ENCODE data around the gene IGF2R. TPM values are rescaled to one million over a fixed set of nuclear protein-coding genes. Genes with fewer than 3 reads are reported as not detected.
"Not testable (repeated sequence)": the region's sequence is repeated elsewhere in the genome, so short reads cannot be mapped to it uniquely, and the experiment has no call there.

Gene IGF2R
- total RNA-seq, 1 donor from 2014 or later, result 247 TPM

GRCh38 chr6:160089534-160089897 lies 120.6 kb downstream of the IGF2R start:
- no peak overlapping the region for H3K4me3 Mint-ChIP-seq (ENCODE audit: unreplicated experiment)
- peaks cover 33% of the 10 kb centered on the region for H3K36me3 Mint-ChIP-seq (ENCODE audit: low read depth)
- no peak overlapping the region for H3K27ac Mint-ChIP-seq (ENCODE audit: unreplicated experiment)
- H3K9me3 Mint-ChIP-seq (ENCODE audit: low read depth), result no peaks in the 10 kb centered on the region
- H3K4me1 Mint-ChIP-seq (ENCODE audit: low read depth), result peaks cover 8% of the 10 kb centered on the region
- DNase-seq (ENCODE audit: low spot score), result no peak
- no peaks in the 10 kb centered on the region for H3K27me3 Mint-ChIP-seq (ENCODE audit: low read depth)
- TF ChIP-seq CTCF (IDR thresholded peaks at IDR 0.05), result no peak

GRCh38 chr6:160090442-160091239 lies 121.8 kb downstream of the IGF2R start:
- peaks cover 31% of the 10 kb centered on the region for H3K36me3 Mint-ChIP-seq (ENCODE audit: low read depth)
- not testable (repeated sequence) for H3K4me1 Mint-ChIP-seq (ENCODE audit: low read depth); H3K9me3 Mint-ChIP-seq (ENCODE audit: low read depth); DNase-seq (ENCODE audit: low spot score); H3K27me3 Mint-ChIP-seq (ENCODE audit: low read depth); H3K27ac Mint-ChIP-seq (ENCODE audit: unreplicated experiment); H3K4me3 Mint-ChIP-seq (ENCODE audit: unreplicated experiment)

GRCh38 chr6:160092176-160092575 lies 123.3 kb downstream of the IGF2R start:
- H3K9me3 Mint-ChIP-seq (ENCODE audit: low read depth); H3K27me3 Mint-ChIP-seq (ENCODE audit: low read depth); H3K4me3 Mint-ChIP-seq (ENCODE audit: unreplicated experiment); H3K4me1 Mint-ChIP-seq (ENCODE audit: low read depth); DNase-seq (ENCODE audit: low spot score); H3K27ac Mint-ChIP-seq (ENCODE audit: unreplicated experiment): not testable (repeated sequence)
- peaks cover 39% of the 10 kb centered on the region for H3K36me3 Mint-ChIP-seq (ENCODE audit: low read depth)

GRCh38 chr6:160092602-160093001 lies 123.7 kb downstream of the IGF2R start:
- Mint-ChIP-seq H3K27ac (ENCODE audit: unreplicated experiment) (no peak overlapping the region), H3K36me3 (ENCODE audit: low read depth) (peaks cover 39% of the 10 kb centered on the region), H3K27me3 (ENCODE audit: low read depth) (no peaks in the 10 kb centered on the region), H3K9me3 (ENCODE audit: low read depth) (no peaks in the 10 kb centered on the region), H3K4me1 (ENCODE audit: low read depth) (peaks cover 8% of the 10 kb centered on the region), H3K4me3 (ENCODE audit: unreplicated experiment) (no peak overlapping the region)
- no peak for TF ChIP-seq CTCF (IDR thresholded peaks at IDR 0.05)
- DNase-seq (ENCODE audit: low spot score), result no peak

GRCh38 chr6:160093061-160093460 lies 124.2 kb downstream of the IGF2R start:
- no peak overlapping the region for H3K4me3 Mint-ChIP-seq (ENCODE audit: unreplicated experiment)
- no peaks in the 10 kb centered on the region for H3K27me3 Mint-ChIP-seq (ENCODE audit: low read depth)
- H3K27ac Mint-ChIP-seq (ENCODE audit: unreplicated experiment), result no peak overlapping the region
- peaks cover 7% of the 10 kb centered on the region for H3K4me1 Mint-ChIP-seq (ENCODE audit: low read depth)
- H3K36me3 Mint-ChIP-seq (ENCODE audit: low read depth), result peaks cover 40% of the 10 kb centered on the region
- no peaks in the 10 kb centered on the region for H3K9me3 Mint-ChIP-seq (ENCODE audit: low read depth)
- DNase-seq (ENCODE audit: low spot score), result no peak
- no peak for TF ChIP-seq CTCF (IDR thresholded peaks at IDR 0.05)

GRCh38 chr6:160093946-160094345 lies 125.1 kb downstream of the IGF2R start:
- peaks cover 2% of the 10 kb centered on the region for H3K4me1 Mint-ChIP-seq (ENCODE audit: low read depth)
- no peak overlapping the region for H3K4me3 Mint-ChIP-seq (ENCODE audit: unreplicated experiment)
- no peaks in the 10 kb centered on the region for H3K27me3 Mint-ChIP-seq (ENCODE audit: low read depth)
- TF ChIP-seq CTCF (IDR thresholded peaks at IDR 0.05), result no peak
- no peaks in the 10 kb centered on the region for H3K9me3 Mint-ChIP-seq (ENCODE audit: low read depth)
- no peak overlapping the region for H3K27ac Mint-ChIP-seq (ENCODE audit: unreplicated experiment)
- DNase-seq (ENCODE audit: low spot score), result no peak
- H3K36me3 Mint-ChIP-seq (ENCODE audit: low read depth), result peaks cover 44% of the 10 kb centered on the region

All from chondrocyte (in vitro differentiated cells).